ENCODE measurements around the gene CGREF1. TPM values are rescaled to one million over a fixed set of nuclear protein-coding genes. Genes with fewer than 3 reads are reported as not detected.

CGREF1 gene
- total RNA-seq, 5 donors from 2014 or later (not counting 1 experiment from before 2014, with no cell fraction given) = 0.21 to 1.1 (median 0.34) TPM; not detected in 1

DNA sequence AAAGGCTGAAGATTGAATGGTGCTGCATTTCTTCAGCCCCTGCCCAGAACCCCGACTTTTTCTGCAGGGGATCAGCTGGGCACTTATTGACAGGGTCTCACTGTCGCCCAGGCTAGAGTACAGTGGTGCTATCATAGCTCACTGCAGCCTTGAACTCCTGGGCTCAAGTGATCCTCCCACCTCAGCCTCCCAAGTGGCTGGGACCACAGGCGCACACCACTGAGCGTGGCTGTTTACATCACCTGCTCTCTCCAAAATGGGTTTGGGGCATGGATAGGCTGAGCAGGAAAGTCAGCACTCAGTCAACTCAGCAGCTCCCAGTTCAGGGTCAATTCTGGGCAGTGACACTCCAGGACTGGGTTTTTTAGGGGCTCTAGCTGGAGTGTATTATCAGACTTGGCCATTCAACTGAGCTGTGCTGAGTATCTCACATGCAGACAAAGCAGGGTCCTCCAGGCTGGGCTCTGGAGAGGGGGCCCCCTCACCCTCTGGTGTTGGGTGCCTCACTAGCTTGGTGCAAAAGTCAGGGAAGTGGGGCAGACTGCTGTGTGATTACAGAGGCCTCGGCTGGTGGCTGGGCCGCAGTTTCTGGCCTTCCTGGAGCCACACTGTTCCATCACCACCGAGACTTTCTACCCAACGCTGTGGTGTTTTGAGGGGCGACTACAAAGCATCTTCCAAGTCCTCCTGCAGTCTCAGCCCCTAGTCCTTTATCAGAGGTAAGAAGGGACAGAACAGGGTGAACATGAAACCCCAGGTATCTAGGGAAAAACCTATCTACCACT lies 9.1 kb upstream of the CGREF1 start:
- H3K27ac ChIP-seq (ENCODE audit: low read length) = no peak overlapping the region
- no peak for DNase-seq
- no peaks in the 10 kb centered on the region for H3K27me3 ChIP-seq (replicated peaks in 1 of 2; ENCODE audit: control insufficient read depth in 2 of 2, extremely low read depth in 1 of 2, insufficient read depth in 2 of 2, low read length in 1 of 2)
- Mint-ChIP-seq H3K36me3 (peaks cover 12% of the 10 kb centered on the region), H3K27ac (peak overlapping the region in 1 of 2 donors; percentile 34), H3K27me3 (no peaks in the 10 kb centered on the region), H3K9me3 (no peaks in the 10 kb centered on the region), H3K4me1 (peaks cover 17 to 23% (median 20%) of the 10 kb centered on the region in 3 donors), H3K4me3 (no peak overlapping the region)
- H3K9me3 ChIP-seq = no peaks in the 10 kb centered on the region
- peaks cover 5 to 17% of the 10 kb centered on the region in 2 experiments for H3K4me1 ChIP-seq (ENCODE audit: control insufficient read depth in 1 of 2, extremely low read depth in 1 of 2, insufficient read depth in 2 of 2, low read length in 2 of 2)
- ChIA-PET CTCF (no interaction called here), POLR2A (no interaction called here)
- H3K4me3 ChIP-seq (ENCODE audit: control insufficient read depth in 1 of 2, extremely low read depth in 1 of 2, low read length in 1 of 2) = no peak overlapping the region
- 90% methylated on average over 6 of the region's 9 CpGs for WGBS (ENCODE audit: insufficient coverage)
- no peak for ATAC-seq (replicated peaks in 1 of 4)
- peaks cover 24 to 34% of the 10 kb centered on the region in 2 donors for H3K36me3 ChIP-seq (ENCODE audit: control insufficient read depth in 2 of 2, extremely low read depth in 1 of 2, insufficient read depth in 1 of 2, low read length in 1 of 2)

DNA sequence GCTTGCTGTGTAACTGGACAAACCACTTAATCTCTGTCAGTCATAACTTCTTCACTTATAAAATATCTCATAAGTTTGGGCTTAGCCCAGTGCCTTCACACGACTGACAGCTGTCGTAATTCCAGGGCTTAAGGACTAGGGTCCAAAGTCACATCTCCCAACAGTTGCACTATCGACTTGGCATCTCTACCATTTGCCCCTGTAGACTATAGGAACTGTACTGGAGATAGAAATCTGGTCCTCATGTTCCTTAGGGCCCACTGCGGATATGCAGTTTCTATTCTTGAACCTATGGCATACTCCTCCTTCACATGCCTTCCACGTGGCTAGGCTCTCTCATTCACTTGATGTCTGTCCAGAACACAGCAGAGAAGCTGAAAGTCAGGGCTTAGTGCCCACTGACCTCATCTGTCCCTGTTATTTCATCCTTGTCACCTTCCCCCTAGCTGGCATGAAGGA lies 7.4 kb upstream of the CGREF1 start:
- Mint-ChIP-seq H3K27ac (no peak overlapping the region), H3K36me3 (peaks cover 6% of the 10 kb centered on the region), H3K9me3 (no peaks in the 10 kb centered on the region), H3K27me3 (no peaks in the 10 kb centered on the region), H3K4me3 (no peak overlapping the region), H3K4me1 (peaks cover 13 to 16% (median 15%) of the 10 kb centered on the region in 3 donors)
- H3K4me3 ChIP-seq (ENCODE audit: control insufficient read depth in 1 of 2, extremely low read depth in 1 of 2, low read length in 1 of 2) = no peak overlapping the region
- ChIA-PET CTCF (interaction anchor here in 1 of 2 donors (0.6 kb wide), 1 partner anchor 38 kb away, joined by 3 read pairs; no protein-coding TSS in a partner anchor), POLR2A (no interaction called here)
- H3K27ac ChIP-seq (ENCODE audit: low read length) = no peak overlapping the region
- no peaks in the 10 kb centered on the region for H3K9me3 ChIP-seq
- H3K27me3 ChIP-seq (replicated peaks in 1 of 2; ENCODE audit: control insufficient read depth in 2 of 2, extremely low read depth in 1 of 2, insufficient read depth in 2 of 2, low read length in 1 of 2) = no peaks in the 10 kb centered on the region
- DNase-seq = no peak
- peaks cover 2 to 14% of the 10 kb centered on the region in 2 experiments for H3K4me1 ChIP-seq (ENCODE audit: control insufficient read depth in 1 of 2, extremely low read depth in 1 of 2, insufficient read depth in 2 of 2, low read length in 2 of 2)
- peaks cover 6 to 17% of the 10 kb centered on the region in 2 donors for H3K36me3 ChIP-seq (ENCODE audit: control insufficient read depth in 2 of 2, extremely low read depth in 1 of 2, insufficient read depth in 1 of 2, low read length in 1 of 2)
- WGBS (ENCODE audit: insufficient coverage) = 50% methylated on average over 1 of the region's 5 CpGs
- no peak for ATAC-seq (replicated peaks in 1 of 4)

DNA sequence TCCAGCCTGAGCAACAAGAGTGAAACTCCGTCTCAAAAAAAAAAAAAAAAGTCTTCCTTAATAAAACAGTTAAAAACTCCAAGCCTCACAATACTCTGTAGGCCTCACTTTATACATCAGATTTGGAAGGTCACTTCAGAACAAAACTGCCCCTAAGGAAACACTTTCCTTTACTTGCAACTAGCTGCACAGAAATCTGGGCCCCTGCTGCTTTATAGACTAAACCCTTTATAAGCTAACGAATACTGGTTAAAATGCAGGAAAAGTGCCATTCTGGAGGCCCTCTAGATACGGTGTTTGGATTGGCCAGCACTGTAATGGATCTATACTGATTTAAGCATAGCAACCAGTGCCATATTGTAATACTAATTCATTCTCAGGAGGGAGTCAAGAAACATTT lies 6.2 kb upstream of the CGREF1 start:
- DNase-seq (no peak), ATAC-seq (replicated peaks in 1 of 4) (no peak)
- peaks cover 2 to 4% of the 10 kb centered on the region in 2 donors for H3K27me3 Mint-ChIP-seq
- H3K27ac ChIP-seq (ENCODE audit: low read length) = no peak overlapping the region
- WGBS (ENCODE audit: insufficient coverage) = 60% methylated on average over 1 of the region's 3 CpGs
- no peak overlapping the region for H3K4me3 ChIP-seq (ENCODE audit: control insufficient read depth in 1 of 2, extremely low read depth in 1 of 2, low read length in 1 of 2)
- H3K4me1 ChIP-seq (ENCODE audit: control insufficient read depth in 1 of 2, extremely low read depth in 1 of 2, insufficient read depth in 2 of 2, low read length in 2 of 2) = peaks cover 2 to 14% of the 10 kb centered on the region in 2 experiments
- ChIA-PET CTCF (interaction anchor here (0.6 kb wide), 2 partner anchors 36 to 348 kb away, joined by 3 read pairs; no protein-coding TSS in a partner anchor), POLR2A (interaction anchor here in 1 of 2 donors (1.2 kb wide), 1 partner anchor 9 kb away, joined by 5 read pairs; no protein-coding TSS in a partner anchor)
- H3K4me1 Mint-ChIP-seq = peaks cover 10 to 13% (median 11%) of the 10 kb centered on the region in 3 donors
- H3K9me3 Mint-ChIP-seq = no peaks in the 10 kb centered on the region
- no peaks in the 10 kb centered on the region for H3K9me3 ChIP-seq
- peak overlapping the region in 2 of 3 donors; percentile 60 to 95 for H3K4me3 Mint-ChIP-seq
- H3K36me3 ChIP-seq (ENCODE audit: control insufficient read depth in 2 of 2, extremely low read depth in 1 of 2, insufficient read depth in 1 of 2, low read length in 1 of 2) = peaks cover 0 to 5% of the 10 kb centered on the region in 2 donors
- H3K27me3 ChIP-seq (replicated peaks in 1 of 2; ENCODE audit: control insufficient read depth in 2 of 2, extremely low read depth in 1 of 2, insufficient read depth in 2 of 2, low read length in 1 of 2) = peaks cover 0 to 4% of the 10 kb centered on the region in 2 experiments
- H3K27ac Mint-ChIP-seq = no peak overlapping the region
- no peaks in the 10 kb centered on the region for H3K36me3 Mint-ChIP-seq

DNA sequence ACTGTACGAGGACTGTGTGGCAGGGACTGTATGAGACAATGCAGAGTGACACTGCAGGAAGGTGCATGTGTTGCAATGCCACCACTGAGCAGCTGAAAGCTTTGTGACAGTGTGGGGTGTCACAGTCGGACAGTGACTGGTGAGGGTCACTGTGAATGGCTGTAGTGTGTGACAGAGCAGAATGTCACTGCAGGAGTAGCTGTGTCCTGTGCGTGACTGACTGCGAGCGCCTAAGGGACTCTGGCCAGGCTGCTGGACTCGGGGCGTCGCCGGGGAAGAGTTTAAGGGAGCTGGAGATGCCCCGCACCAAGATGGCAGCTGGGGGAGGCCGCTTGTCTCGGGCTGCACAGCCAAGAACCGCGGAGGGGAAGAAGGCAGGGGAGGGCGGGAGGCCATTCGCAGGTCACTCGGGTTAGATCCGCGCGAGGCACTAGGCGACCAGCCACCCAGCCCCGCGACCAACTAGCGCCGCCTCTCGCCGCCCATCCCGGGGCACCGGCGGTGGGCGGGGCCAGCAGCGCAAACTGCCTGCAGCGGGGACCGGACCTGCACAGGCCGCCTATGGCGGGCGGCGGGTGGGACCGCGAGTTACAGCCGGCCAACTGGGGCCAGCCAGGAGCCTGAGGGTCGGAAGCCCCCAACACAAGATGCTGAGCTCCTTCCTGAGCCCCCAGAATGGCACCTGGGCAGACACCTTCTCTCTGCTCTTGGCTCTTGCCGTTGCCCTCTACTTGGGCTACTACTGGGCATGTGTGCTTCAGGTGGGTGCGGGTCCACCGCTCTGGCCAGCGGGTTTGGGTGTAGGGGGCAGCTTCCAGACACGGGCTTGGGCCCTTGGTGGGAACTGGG lies 4.6 kb upstream of the CGREF1 start, which contains the start of gene ABHD1:
TSS of gene ABHD1 (plus strand) at position 514 of the 849 bp plus-strand sequence. CDS start at position 648, 134 bp downstream.
- WGBS (ENCODE audit: insufficient coverage) = 8% methylated on average over 47 of the region's 47 CpGs
- no peaks in the 10 kb centered on the region for H3K36me3 ChIP-seq (ENCODE audit: control insufficient read depth in 2 of 2, extremely low read depth in 1 of 2, insufficient read depth in 1 of 2, low read length in 1 of 2)
- peak within 1 kb of the TSS; percentile 86 to 95 (median 88) for H3K4me3 Mint-ChIP-seq
- peak within 1 kb of the TSS; percentile 70 to 72 for H3K4me3 ChIP-seq (ENCODE audit: control insufficient read depth in 1 of 2, extremely low read depth in 1 of 2, low read length in 1 of 2)
- peaks cover 13 to 17% of the 10 kb centered on the region in 2 donors for H3K27me3 Mint-ChIP-seq
- H3K36me3 Mint-ChIP-seq = peaks cover 2% of the 10 kb centered on the region
- peaks cover 10 to 23% (median 18%) of the 10 kb centered on the region in 3 donors for H3K4me1 Mint-ChIP-seq
- CTCF ChIA-PET = interaction anchor here (0.5 to 1.6 kb wide), 10 partner anchors 10 to 1071 kb away, joined by 3 to 11 read pairs (median 4); partner anchors contain the start of genes AGBL5 (in 1 of the 2) and PREB (in 1 of the 2)
- ATAC-seq (replicated peaks in 1 of 4) = peak; percentile 81 to 88 (median 84)
- H3K4me1 ChIP-seq (ENCODE audit: control insufficient read depth in 1 of 2, extremely low read depth in 1 of 2, insufficient read depth in 2 of 2, low read length in 2 of 2) = peaks cover 2 to 20% of the 10 kb centered on the region in 2 experiments
- H3K27ac ChIP-seq (ENCODE audit: low read length) = peak within 1 kb of the TSS; percentile 65
- POLR2A ChIA-PET = interaction anchor here (0.6 to 1.2 kb wide), 4 partner anchors 10 to 820 kb away, joined by 3 to 6 read pairs (median 6); partner anchors contain the start of gene AGBL5 (in 1 of the 2)
- H3K27ac Mint-ChIP-seq = peak within 1 kb of the TSS; percentile 86 to 89
- no peaks in the 10 kb centered on the region for H3K9me3 ChIP-seq
- peaks cover 3 to 16% of the 10 kb centered on the region in 2 experiments for H3K27me3 ChIP-seq (replicated peaks in 1 of 2; ENCODE audit: control insufficient read depth in 2 of 2, extremely low read depth in 1 of 2, insufficient read depth in 2 of 2, low read length in 1 of 2)
- no peaks in the 10 kb centered on the region for H3K9me3 Mint-ChIP-seq
- peak in 34 of 35 experiments; percentile 10 to 75 (median 44) for DNase-seq

DNA sequence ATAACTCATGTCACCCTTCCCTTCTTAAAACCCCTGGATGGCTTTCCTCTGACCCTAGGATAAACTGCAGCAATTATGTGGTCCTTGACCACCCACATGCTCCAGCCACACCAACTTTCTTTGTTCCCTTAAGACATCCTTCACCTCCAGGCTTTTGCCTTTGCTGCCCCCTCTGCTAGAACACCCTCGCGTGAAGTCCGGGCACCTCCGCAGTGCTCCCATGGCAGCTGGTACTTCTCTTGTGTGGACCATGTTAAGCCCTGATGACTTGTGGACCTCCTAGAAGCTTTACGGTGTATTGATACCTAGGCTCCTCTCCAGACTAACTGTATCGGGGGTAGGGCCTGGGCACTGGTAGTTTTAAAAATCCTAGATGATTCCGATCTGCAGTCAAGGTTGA lies 3.9 kb upstream of the CGREF1 start:
- Histone ChIP-seq H3K4me3 (ENCODE audit: control insufficient read depth in 1 of 2, extremely low read depth in 1 of 2, low read length in 1 of 2) (peak overlapping the region in 1 of 2 donors; percentile 70), H3K27ac (ENCODE audit: low read length) (no peak overlapping the region), H3K36me3 (ENCODE audit: control insufficient read depth in 2 of 2, extremely low read depth in 1 of 2, insufficient read depth in 1 of 2, low read length in 1 of 2) (no peaks in the 10 kb centered on the region), H3K9me3 (no peaks in the 10 kb centered on the region), H3K27me3 (replicated peaks in 1 of 2; ENCODE audit: control insufficient read depth in 2 of 2, extremely low read depth in 1 of 2, insufficient read depth in 2 of 2, low read length in 1 of 2) (peaks cover 3 to 23% of the 10 kb centered on the region in 2 experiments), H3K4me1 (ENCODE audit: control insufficient read depth in 1 of 2, extremely low read depth in 1 of 2, insufficient read depth in 2 of 2, low read length in 2 of 2) (peaks cover 2 to 25% of the 10 kb centered on the region in 2 experiments)
- POLR2A ChIA-PET = no interaction called here
- Mint-ChIP-seq H3K9me3 (no peaks in the 10 kb centered on the region), H3K36me3 (peaks cover 2% of the 10 kb centered on the region), H3K4me1 (peaks cover 10 to 23% (median 18%) of the 10 kb centered on the region in 3 donors), H3K27me3 (peaks cover 13 to 23% of the 10 kb centered on the region in 2 donors), H3K27ac (peak overlapping the region; percentile 72 to 89), H3K4me3 (peak overlapping the region; percentile 86 to 95 (median 88))
- CTCF ChIA-PET = interaction anchor here in 1 of 2 donors (0.5 to 1.6 kb wide), 5 partner anchors 11 to 180 kb away, joined by 3 to 9 read pairs (median 3); partner anchors contain the start of gene PREB
- DNase-seq (no peak), ATAC-seq (replicated peaks in 1 of 4) (no peak)
- WGBS (ENCODE audit: insufficient coverage) = 88% methylated on average over 5 of the region's 7 CpGs

Measured in T-cell (primary cell).